HG02870 (cell line): Measurements from ENCODE around the gene TSPAN8.
"Not testable (repeated sequence)": the region's sequence is repeated elsewhere in the genome, so short reads cannot be mapped to it uniquely, and the experiment has no call there.

Experiments
- ATAC-seq: cut with Tn5 transposase; IDR thresholded peaks from one replicate; pipeline ENCODE4 v1.9.1; 2021; ENCODE audit warnings: mild to moderate bottlenecking, moderate library complexity; ENCODE audit not compliant: unreplicated experiment

Gene TSPAN8

DNA sequence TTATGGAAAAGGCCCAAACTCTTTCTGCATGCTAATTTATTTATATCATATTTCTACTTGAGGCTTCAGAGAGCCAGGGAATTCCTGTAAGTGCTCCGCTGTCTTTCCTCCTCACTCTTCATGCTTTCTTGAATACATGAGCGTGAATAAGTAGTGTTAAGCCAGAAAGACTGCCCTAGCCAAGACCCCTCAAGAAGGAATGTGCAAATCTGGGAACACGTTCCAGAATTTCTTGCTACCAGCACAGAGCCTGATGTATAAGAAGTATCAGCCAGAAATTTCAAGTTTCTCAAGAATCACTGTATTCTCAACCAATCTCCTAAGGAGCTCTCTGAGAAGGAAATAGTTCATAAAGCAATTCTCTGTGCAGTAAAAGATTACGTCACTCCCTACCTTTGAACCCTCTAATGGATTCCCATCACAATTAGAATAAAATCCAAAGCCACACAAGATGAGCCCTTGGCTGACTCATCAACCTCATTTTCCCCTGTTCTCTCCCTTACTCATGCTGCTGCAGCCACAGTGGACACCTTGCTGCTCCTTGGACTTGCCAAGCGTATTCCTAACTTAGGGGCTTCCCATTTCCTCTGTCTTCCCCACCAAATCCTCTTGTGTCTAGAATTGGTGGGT lies 6.9 kb upstream of the TSPAN8 start:
- no peak for ATAC-seq

- ATAC-seq: no peak
Measured at GRCh38 chr12:71164166-71164565, 6.4 kb upstream of the TSPAN8 start.

GRCh38 chr12:71162832-71163763 lies 5.3 kb upstream of the TSPAN8 start:
- no peak for ATAC-seq

- no peak for ATAC-seq
Measured at GRCh38 chr12:71161591-71161990, 3.8 kb upstream of the TSPAN8 start.

DNA sequence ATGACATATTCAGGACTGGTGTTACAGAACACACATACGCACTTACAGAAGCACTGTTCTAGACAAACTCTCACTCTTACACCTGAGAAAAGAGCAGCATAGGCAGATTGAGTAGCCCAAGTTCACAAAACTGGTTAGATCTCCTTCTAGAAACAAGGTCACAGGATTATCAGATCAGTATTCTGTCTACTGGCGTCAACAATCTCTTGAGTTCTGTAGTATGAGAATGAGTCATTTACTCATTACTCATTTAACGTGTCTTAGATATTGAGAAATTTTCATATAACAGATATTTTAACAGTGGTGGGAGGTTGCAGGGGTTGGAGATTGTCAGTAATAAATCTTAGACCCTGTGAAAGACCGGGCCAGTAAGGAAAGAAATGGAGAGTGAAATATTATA lies 2.8 kb upstream of the TSPAN8 start:
- ATAC-seq: no peak

DNA sequence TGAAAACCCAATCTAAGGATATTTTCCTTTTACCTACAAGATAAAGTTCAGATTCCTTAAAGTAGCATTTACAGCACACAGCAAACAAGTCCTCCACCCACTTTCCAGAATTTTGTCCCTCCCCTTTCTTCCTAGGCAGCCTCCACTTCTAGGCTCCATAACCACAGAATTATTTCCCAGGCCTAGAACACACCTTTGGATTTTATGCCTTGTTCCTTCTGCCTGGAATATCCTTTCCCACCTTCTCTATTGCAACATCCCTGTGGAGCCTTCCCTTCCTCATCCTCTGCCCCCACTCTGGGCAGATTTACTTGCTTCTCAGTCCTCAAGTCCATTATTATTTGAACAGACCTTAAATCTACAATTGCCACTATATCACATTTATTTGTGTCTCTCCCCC lies 2.1 kb upstream of the TSPAN8 start:
- no peak for ATAC-seq

DNA sequence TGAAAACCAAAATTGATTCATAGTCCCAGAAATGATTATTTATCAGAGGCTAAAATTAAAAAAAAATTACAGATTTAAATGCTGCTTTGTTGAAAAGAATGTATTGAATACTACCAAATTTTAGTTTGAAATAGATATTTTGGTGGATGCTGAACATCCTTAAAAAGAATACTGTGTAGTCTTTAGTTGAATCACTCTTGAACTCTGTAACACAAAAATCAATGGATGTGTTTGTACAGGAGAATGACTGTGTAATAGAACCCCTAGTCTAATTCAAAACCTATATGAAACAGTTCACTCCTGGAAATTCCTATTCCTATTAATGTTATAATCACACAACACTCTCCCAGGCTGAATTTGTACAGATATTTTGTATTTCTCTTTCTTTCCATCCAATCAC lies 1.5 kb upstream of the TSPAN8 start:
- no peak for ATAC-seq

DNA sequence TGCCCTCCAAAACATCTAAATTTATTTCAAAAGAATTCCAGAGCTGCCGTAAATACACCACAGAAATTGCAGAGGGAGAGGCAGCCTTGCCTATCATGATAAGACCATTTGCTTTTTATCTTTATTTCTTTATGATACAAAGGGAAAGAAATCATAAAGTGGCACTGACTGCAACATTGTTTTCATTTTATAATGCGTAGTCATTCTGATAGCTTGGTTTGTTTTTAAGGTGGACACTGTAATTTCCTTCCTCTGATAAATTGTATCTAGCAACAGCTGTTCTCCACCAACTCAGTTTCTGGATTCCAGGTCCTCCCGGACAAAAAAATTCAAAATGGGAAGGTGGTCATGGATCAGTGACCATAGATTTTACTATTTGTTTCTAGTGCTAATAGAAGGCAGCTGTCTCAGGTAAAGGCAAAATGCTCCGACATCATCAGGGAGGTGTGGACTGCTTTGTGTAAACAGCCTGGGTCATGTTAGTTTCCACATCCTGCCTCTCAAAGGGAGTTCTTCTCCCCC lies 623 bp upstream of the TSPAN8 start:
- ATAC-seq: no peak

DNA sequence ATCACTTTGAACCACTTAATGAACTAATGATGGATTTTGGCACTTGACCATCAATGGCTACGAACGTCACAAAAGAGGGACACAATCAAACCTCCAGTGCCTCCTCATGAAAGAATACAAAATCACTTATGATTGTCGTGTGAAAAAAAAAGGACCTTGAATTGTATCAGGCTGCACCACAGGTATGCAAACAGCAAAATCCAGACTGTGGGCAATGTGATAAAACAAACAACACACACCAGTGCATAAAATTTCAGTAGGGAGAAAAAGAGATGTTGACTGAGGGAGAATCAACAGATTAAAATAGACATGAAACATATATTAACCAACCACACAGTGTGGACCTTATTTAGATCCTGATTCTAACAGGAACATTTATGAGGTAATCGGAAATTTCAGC lies 2.6 kb downstream of the TSPAN8 start:
- ATAC-seq: no peak

DNA sequence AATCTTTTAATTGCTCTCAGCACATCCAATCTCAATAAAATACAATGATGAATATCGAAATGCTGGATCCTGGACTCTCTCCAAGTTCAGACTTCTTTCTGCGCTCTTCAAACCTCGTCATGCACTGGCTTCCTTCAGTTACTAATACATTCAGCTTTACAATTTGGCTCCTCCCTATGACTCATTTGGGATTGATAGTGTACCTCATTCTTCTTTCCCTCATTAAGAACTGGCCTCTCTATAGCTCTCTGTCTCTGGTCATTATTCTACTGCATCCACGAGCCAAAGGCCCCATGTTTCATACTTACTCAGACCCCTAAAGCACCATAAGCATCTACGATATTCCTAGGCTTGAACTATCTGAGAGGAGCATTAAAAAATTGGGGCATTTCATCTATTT lies 4.9 kb downstream of the TSPAN8 start:
- no peak for ATAC-seq

DNA sequence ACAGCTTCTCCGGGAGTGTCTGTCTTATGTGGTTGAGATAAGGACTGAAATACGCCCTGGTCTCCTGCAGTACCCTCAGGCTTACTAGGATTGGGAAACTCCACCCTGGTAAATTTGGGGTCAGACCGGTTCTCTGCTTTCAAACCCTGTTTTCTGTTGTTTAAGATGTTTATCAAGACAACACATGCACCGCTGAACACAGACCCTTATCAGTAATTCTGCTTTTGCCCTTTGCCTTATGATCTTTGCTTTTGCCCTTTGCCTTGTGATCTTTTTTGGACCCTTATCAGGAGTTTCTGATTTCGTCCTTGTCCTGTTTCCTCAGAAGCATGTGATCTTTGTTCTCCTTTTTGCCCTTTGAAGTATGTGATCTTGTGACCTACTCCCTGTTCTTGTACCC lies 7.8 kb downstream of the TSPAN8 start:
- not testable (repeated sequence) for ATAC-seq

DNA sequence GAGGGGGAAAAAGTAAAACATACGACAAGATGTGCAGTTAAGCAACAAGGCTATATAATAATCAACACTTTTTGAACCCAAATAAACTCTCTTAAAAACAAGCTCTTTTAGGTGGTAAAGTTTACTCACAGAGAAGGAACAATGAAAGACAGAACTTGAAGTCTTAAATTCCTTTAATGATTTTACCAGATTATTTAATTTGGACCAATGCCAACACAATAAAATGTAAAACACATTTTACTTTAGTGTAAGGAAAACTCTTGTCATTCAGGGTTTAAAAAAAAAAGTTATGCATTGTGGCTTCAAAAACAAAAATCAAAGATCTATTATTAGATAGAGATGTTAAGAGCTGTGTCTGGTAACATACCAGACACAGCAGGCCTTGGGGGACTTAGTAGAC lies 13.1 kb downstream of the TSPAN8 start:
- ATAC-seq: no peak

DNA sequence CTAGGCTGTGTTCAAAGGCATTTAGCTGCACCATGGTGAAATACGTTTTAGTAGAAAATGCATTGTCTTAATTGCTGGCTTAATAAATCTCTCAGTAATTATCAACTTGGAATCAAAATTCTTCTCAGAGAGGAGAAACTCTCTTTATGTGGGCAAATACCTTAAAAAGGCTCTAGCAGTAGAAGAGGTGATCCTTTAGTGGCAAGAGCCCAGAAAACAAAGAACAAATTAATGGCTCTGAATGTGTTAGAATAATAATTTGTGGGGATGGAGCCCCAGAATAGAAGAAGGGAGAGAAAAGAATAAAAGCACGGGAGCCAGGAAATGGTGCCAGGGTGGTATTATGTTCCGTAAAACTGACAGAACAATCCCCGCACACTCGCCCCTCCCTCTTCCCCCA lies 14.8 kb downstream of the TSPAN8 start:
- no peak for ATAC-seq

GRCh38 chr12:71142016-71142415 lies 15.8 kb downstream of the TSPAN8 start:
- ATAC-seq: no peak

- no peak for ATAC-seq
Measured at GRCh38 chr12:71141378-71141926, 16.3 kb downstream of the TSPAN8 start.

DNA sequence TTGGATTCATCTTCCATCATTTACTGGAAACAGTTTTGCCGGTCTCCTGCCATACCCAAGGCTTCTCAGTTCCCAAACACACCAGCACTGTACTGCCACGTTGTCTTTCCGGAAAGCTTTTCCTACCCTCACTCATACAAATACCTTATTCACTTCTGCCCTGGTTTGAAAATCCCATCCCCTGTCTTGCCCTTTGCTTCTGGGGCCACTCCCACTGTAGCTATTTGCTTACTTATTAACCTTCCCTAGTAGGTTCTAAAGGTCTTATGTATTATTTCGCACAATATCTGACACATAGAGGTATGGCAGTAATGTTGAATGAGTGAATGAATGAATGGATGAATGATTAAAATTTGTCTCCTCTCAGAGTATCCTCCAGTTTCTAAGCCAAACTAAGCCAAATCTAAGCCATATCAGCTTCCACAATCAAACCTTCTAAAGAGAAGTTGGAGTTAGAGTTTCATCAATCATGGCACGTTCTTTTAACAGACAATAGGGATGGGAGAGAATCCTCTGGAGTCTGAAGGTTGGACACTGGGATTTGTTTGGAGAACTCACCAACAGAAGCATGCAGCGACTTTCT lies 18.6 kb downstream of the TSPAN8 start:
- ATAC-seq: no peak

GRCh38 chr12:71138011-71138410 lies 19.8 kb downstream of the TSPAN8 start:
- ATAC-seq: no peak

- ATAC-seq: no peak
Measured at GRCh38 chr12:71135812-71136176, 22.0 kb downstream of the TSPAN8 start.

DNA sequence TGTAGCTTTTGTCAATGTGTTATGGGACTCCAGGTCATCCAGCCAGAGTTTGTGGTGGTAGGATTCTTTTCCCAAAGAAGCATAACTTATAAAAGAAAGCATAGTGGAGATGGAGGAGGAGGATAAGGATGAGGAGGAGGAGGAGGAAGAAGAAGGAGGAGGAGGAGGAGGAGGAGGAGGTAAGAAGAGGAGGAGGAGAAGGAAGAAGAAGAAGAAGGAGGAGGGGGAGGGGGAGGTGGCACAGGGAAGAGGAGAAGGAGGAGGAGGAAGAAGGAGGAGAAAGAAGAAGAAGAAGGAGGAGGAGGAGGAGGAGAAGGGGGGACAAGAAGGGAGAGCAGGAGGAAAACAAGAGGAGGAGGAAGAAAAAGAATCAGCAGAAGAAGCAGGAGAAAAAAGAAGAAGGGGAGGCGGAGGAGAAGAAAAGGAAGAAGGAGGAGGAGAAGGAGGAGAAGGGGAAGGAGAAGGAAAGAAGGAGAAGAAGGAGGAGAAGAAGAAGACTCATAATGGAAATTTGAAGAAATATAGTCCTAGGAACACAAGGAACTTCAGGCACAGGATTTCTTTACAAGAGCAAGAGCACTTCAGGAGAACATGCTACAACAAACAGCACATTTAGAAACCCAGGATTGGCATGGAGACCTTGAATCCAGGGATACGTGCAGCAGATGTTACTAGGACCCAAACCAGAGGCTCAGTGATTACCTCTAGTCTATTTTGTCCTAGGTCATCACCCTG lies 22.6 kb downstream of the TSPAN8 start:
- no peak for ATAC-seq

- ATAC-seq: no peak
Measured at GRCh38 chr12:71134405-71134804, 23.4 kb downstream of the TSPAN8 start.

- no peak for ATAC-seq
Measured at GRCh38 chr12:71130521-71131069, 27.2 kb downstream of the TSPAN8 start.
